ENCODE results near the gene TIMP1. TPM values are rescaled to one million over a fixed set of nuclear protein-coding genes. Genes with fewer than 3 reads are reported as not detected.

Gene TIMP1
- total RNA-seq, 1 donor from 2014 or later, result 21.6 TPM

- Histone ChIP-seq H3K27ac (no peak overlapping the region), H3K4me3 (no peak overlapping the region), H3K79me2 (ENCODE audit: low read depth) (no peaks in the 10 kb centered on the region), H3K4me2 (no peak overlapping the region), H3K9me3 (ENCODE audit: low read depth) (no peaks in the 10 kb centered on the region), H3F3A (ENCODE audit: low read depth) (no peaks in the 10 kb centered on the region), H2AFZ (replicated peaks) (no peak overlapping the region), H3K27me3 (no peaks in the 10 kb centered on the region), H3K36me3 (no peaks in the 10 kb centered on the region), H3K9ac (no peak overlapping the region), H3K4me1 (no peaks in the 10 kb centered on the region), H4K20me1 (ENCODE audit: low read depth) (no peaks in the 10 kb centered on the region)
- Mint-ChIP-seq H3K9me3 (peaks cover 12% of the 10 kb centered on the region), H3K36me3 (no peaks in the 10 kb centered on the region), H3K4me1 (peaks cover 11% of the 10 kb centered on the region), H3K27me3 (ENCODE audit: insufficient read depth, low read depth) (peaks cover 7% of the 10 kb centered on the region), H3K4me3 (no peak overlapping the region), H3K27ac (no peak overlapping the region)
- no peak for TF ChIP-seq EZH2 (IDR thresholded peaks at IDR 0.05)
- TF ChIP-seq, protein P1, sequence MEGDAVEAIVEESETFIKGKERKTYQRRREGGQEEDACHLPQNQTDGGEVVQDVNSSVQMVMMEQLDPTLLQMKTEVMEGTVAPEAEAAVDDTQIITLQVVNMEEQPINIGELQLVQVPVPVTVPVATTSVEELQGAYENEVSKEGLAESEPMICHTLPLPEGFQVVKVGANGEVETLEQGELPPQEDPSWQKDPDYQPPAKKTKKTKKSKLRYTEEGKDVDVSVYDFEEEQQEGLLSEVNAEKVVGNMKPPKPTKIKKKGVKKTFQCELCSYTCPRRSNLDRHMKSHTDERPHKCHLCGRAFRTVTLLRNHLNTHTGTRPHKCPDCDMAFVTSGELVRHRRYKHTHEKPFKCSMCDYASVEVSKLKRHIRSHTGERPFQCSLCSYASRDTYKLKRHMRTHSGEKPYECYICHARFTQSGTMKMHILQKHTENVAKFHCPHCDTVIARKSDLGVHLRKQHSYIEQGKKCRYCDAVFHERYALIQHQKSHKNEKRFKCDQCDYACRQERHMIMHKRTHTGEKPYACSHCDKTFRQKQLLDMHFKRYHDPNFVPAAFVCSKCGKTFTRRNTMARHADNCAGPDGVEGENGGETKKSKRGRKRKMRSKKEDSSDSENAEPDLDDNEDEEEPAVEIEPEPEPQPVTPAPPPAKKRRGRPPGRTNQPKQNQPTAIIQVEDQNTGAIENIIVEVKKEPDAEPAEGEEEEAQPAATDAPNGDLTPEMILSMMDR (IDR thresholded peaks at IDR 0.05), result no peak
- no peak for TF ChIP-seq EZH2phosphoT487 (IDR thresholded peaks at IDR 0.05)
- no peak for DNase-seq (ENCODE audit: low spot score)
Observed at GRCh38 chrX:47611926-47612325, 29.7 kb downstream of the TIMP1 start.

GRCh38 chrX:47612418-47612817, 30.2 kb downstream of the TIMP1 start:
- no peak overlapping the region for H3K27ac Mint-ChIP-seq
- H3K4me1 Mint-ChIP-seq, result peaks cover 11% of the 10 kb centered on the region
- H3F3A ChIP-seq (ENCODE audit: low read depth), result no peaks in the 10 kb centered on the region
- H3K4me1 ChIP-seq, result no peaks in the 10 kb centered on the region
- H3K4me2 ChIP-seq, result no peak overlapping the region
- H3K9me3 ChIP-seq (ENCODE audit: low read depth), result no peaks in the 10 kb centered on the region
- H3K79me2 ChIP-seq (ENCODE audit: low read depth), result no peaks in the 10 kb centered on the region
- no peaks in the 10 kb centered on the region for H3K36me3 Mint-ChIP-seq
- H3K27me3 ChIP-seq, result no peaks in the 10 kb centered on the region
- peaks cover 7% of the 10 kb centered on the region for H3K27me3 Mint-ChIP-seq (ENCODE audit: insufficient read depth, low read depth)
- no peak for TF ChIP-seq EZH2phosphoT487 (IDR thresholded peaks at IDR 0.05)
- TF ChIP-seq EZH2 (IDR thresholded peaks at IDR 0.05), result no peak
- TF ChIP-seq, protein P1 (IDR thresholded peaks at IDR 0.05), result no peak
- H3K36me3 ChIP-seq, result no peaks in the 10 kb centered on the region
- no peaks in the 10 kb centered on the region for H4K20me1 ChIP-seq (ENCODE audit: low read depth)
- no peak overlapping the region for H3K27ac ChIP-seq
- H3K4me3 Mint-ChIP-seq, result peak overlapping the region; percentile 24
- no peak for DNase-seq (ENCODE audit: low spot score)
- H3K9me3 Mint-ChIP-seq, result peaks cover 12% of the 10 kb centered on the region
- H3K9ac ChIP-seq, result no peak overlapping the region
- H2AFZ ChIP-seq (replicated peaks), result no peak overlapping the region
- no peak overlapping the region for H3K4me3 ChIP-seq

GRCh38 chrX:47613082-47613481, 30.8 kb downstream of the TIMP1 start:
- Histone ChIP-seq H3K9me3 (ENCODE audit: low read depth) (no peaks in the 10 kb centered on the region), H2AFZ (replicated peaks) (no peak overlapping the region), H4K20me1 (ENCODE audit: low read depth) (no peaks in the 10 kb centered on the region), H3F3A (ENCODE audit: low read depth) (no peaks in the 10 kb centered on the region), H3K27me3 (no peaks in the 10 kb centered on the region), H3K4me2 (no peak overlapping the region), H3K79me2 (ENCODE audit: low read depth) (no peaks in the 10 kb centered on the region), H3K4me3 (no peak overlapping the region), H3K9ac (no peak overlapping the region), H3K27ac (no peak overlapping the region), H3K4me1 (no peaks in the 10 kb centered on the region), H3K36me3 (no peaks in the 10 kb centered on the region)
- no peak for DNase-seq (ENCODE audit: low spot score)
- H3K27ac Mint-ChIP-seq, result no peak overlapping the region
- no peaks in the 10 kb centered on the region for H3K36me3 Mint-ChIP-seq
- H3K4me3 Mint-ChIP-seq, result no peak overlapping the region
- no peak for TF ChIP-seq EZH2 (IDR thresholded peaks at IDR 0.05)
- TF ChIP-seq, protein P1 (IDR thresholded peaks at IDR 0.05), result no peak
- TF ChIP-seq EZH2phosphoT487 (IDR thresholded peaks at IDR 0.05), result no peak
- peaks cover 9% of the 10 kb centered on the region for H3K4me1 Mint-ChIP-seq
- H3K9me3 Mint-ChIP-seq, result peaks cover 12% of the 10 kb centered on the region
- H3K27me3 Mint-ChIP-seq (ENCODE audit: insufficient read depth, low read depth), result peaks cover 9% of the 10 kb centered on the region

Data from neural progenitor cell (in vitro differentiated cells).